H4 (cell line): ENCODE measurements around the gene EGFLAM. TPM values are rescaled to one million over a fixed set of nuclear protein-coding genes. Genes with fewer than 3 reads are reported as not detected.
A peak's percentile ranks its signal among the peaks of the same experiment; 100 is the strongest.

ENCODE experiments used
- DNase-seq: peaks from one replicate; pipeline ENCODE4 v3.0.0-alpha.2; 2015; ENCODE audit warnings: low spot score
- total RNA-seq: library from RNA; depleted of rRNA; stranded (reverse); fragments of >200 nt; shearing (Covaris generic); gene quantifications from 2 replicates; pipeline ENCODE4 v1.2.3, GENCODE V29; 2014

The EGFLAM gene
- total RNA-seq, 1 experiment from 2014 or later = 1.1 TPM

GRCh38 chr5:38417658-38418017 is 159.3 kb downstream of the EGFLAM start:
- DNase-seq = no peak

GRCh38 chr5:38420246-38420645 is 161.9 kb downstream of the EGFLAM start:
- no peak for DNase-seq

GRCh38 chr5:38420691-38421390 is 162.5 kb downstream of the EGFLAM start:
- DNase-seq = peak; percentile 79

- no peak for DNase-seq
Observed at GRCh38 chr5:38422622-38423021, 164.3 kb downstream of the EGFLAM start.

GRCh38 chr5:38423276-38424147 is 165.2 kb downstream of the EGFLAM start:
- no peak for DNase-seq

GRCh38 chr5:38424148-38425060 is 166.0 kb downstream of the EGFLAM start:
- DNase-seq = no peak

GRCh38 chr5:38426490-38426889 is 168.1 kb downstream of the EGFLAM start:
- DNase-seq = peak; percentile 51

GRCh38 chr5:38426986-38427950 is 168.9 kb downstream of the EGFLAM start:
- no peak for DNase-seq

- no peak for DNase-seq
Observed at GRCh38 chr5:38431242-38431853, 173.0 kb downstream of the EGFLAM start.

GRCh38 chr5:38433160-38433861 is 175.0 kb downstream of the EGFLAM start:
- DNase-seq = peak; percentile 74

- DNase-seq = no peak
Observed at GRCh38 chr5:38434966-38435705, 176.8 kb downstream of the EGFLAM start.

GRCh38 chr5:38438757-38439156 is 180.4 kb downstream of the EGFLAM start:
- no peak for DNase-seq

GRCh38 chr5:38441453-38442246 is 183.3 kb downstream of the EGFLAM start:
- peak; percentile 95 for DNase-seq

- no peak for DNase-seq
Observed at GRCh38 chr5:38442247-38442573, 183.9 kb downstream of the EGFLAM start.

GRCh38 chr5:38443390-38443789 is 185.0 kb downstream of the EGFLAM start:
- DNase-seq = no peak

GRCh38 chr5:38445374-38446028 is 187.1 kb downstream of the EGFLAM start:
- DNase-seq = no peak

GRCh38 chr5:38446029-38446522 is 187.7 kb downstream of the EGFLAM start:
- DNase-seq = no peak

- DNase-seq = no peak
Observed at GRCh38 chr5:38447056-38447455, 188.7 kb downstream of the EGFLAM start.
